Natural killer cell (primary cell): ENCODE data around the gene PRRG2. TPM values are rescaled to one million over a fixed set of nuclear protein-coding genes. Genes with fewer than 3 reads are reported as not detected.
A peak's percentile ranks its signal among the peaks of the same experiment; 100 is the strongest.

Experiments used
- ATAC-seq, 3 donors: fragments of 150-1000 bp in 2 of 3; fragments of 200-7000 bp in 1 of 3; cut with Tn5 transposase; 1 replicate in 1 of 3; 2 replicates in 2 of 3; pipeline ENCODE4 v1.10.0; 2021; ENCODE audit warnings: mild to moderate bottlenecking in 2 of 3, moderate library complexity in 2 of 3
- DNase-seq, 2 donors: peaks; one replicate each; pipeline versions ENCODE4 v3.0.0 to v3.0.0-alpha.2; 2013 to 2021; ENCODE audit warnings: mixed read lengths in 1 of 2
- H3K27ac ChIP-seq: one replicate; pipeline ENCODE4 v1.5.1; 2013; ENCODE audit warnings: mild to moderate bottlenecking, low read length
- H3K27me3 ChIP-seq: one replicate; pipeline ENCODE4 v1.6.1; 2013; ENCODE audit warnings: low read length; ENCODE audit not compliant: control insufficient read depth, insufficient read depth
- H3K36me3 ChIP-seq: one replicate; pipeline ENCODE4 v1.6.1; 2013; ENCODE audit warnings: low read length; ENCODE audit not compliant: control insufficient read depth, insufficient read depth
- H3K4me1 ChIP-seq: one replicate; pipeline ENCODE4 v1.6.1; 2013; ENCODE audit warnings: low read length; ENCODE audit not compliant: control insufficient read depth, insufficient read depth
- H3K4me3 ChIP-seq: one replicate; pipeline ENCODE4 v1.5.1; 2013; ENCODE audit warnings: low read length
- H3K9me3 ChIP-seq: one replicate; pipeline ENCODE4 v1.6.1; 2013; ENCODE audit warnings: low read length; ENCODE audit not compliant: control insufficient read depth, insufficient read depth
- H3K27ac Mint-ChIP-seq, 2 donors: one replicate each; pipeline ENCODE4 v1.8.0; 2022; ENCODE audit warnings: mild to moderate bottlenecking in 2 of 2, mixed read lengths in 2 of 2, moderate library complexity in 1 of 2
- H3K27me3 Mint-ChIP-seq, 2 donors: one replicate each; pipeline ENCODE4 v1.8.0; 2022; ENCODE audit warnings: low read depth in 2 of 2, mixed read lengths in 2 of 2
- H3K36me3 Mint-ChIP-seq: one replicate; pipeline ENCODE4 v1.8.0; 2022; ENCODE audit warnings: mixed read lengths
- H3K4me1 Mint-ChIP-seq, 2 donors: one replicate each; pipeline ENCODE4 v1.8.0; 2022; ENCODE audit warnings: mixed read lengths in 2 of 2
- H3K4me3 Mint-ChIP-seq: one replicate; pipeline ENCODE4 v1.8.0; 2022; ENCODE audit warnings: mild to moderate bottlenecking, moderate library complexity, mixed read lengths
- H3K9me3 Mint-ChIP-seq, 2 donors: one replicate each; pipeline ENCODE4 v1.8.0; 2022; ENCODE audit warnings: mixed read lengths in 2 of 2
- WGBS: methylation state at CpG from one replicate; pipeline ENCODE4 v1.1.7; 2013; ENCODE audit warnings: missing lambda C conversion rate; ENCODE audit not compliant: insufficient coverage; 5-methylcytosine and 5-hydroxymethylcytosine counted together
- intact Hi-C: fragments of 100-400 bp; cut with micrococcal nuclease; formaldehyde crosslinking; loops from one replicate; pipeline ENCODE4 v1.14.2; 2022
- total RNA-seq, 4 donors: library from RNA; stranded (reverse); fragments of 120-200 nt in 1 of 4; gene quantifications; one replicate each; pipeline versions ENCODE4 v1.2.3 to v1.2.4, GENCODE V29; 2013 to 2022
- TF ChIP-seq, protein P1 (sequence below): fragments of 200-600 bp; IDR thresholded peaks from one replicate; pipeline ENCODE4 v1.8.0; 2022; ENCODE audit warnings: antibody characterized with exemption

The PRRG2 gene
- total RNA-seq, 3 donors from 2014 or later (not counting 1 experiment from before 2014, with no cell fraction given), result 0.39 to 0.56 TPM; not detected in 1

GRCh38 chr19:49558591-49558990 is 22.5 kb upstream of the PRRG2 start:
- ATAC-seq, result no peak
- H3K27ac ChIP-seq, result no peak overlapping the region
- peak in 1 of 2 donors; percentile 66 for DNase-seq
- no peaks in the 10 kb centered on the region for H3K36me3 Mint-ChIP-seq
- no peaks in the 10 kb centered on the region for H3K27me3 Mint-ChIP-seq
- H3K9me3 Mint-ChIP-seq, result no peaks in the 10 kb centered on the region
- no peaks in the 10 kb centered on the region for H3K9me3 ChIP-seq
- H3K4me1 Mint-ChIP-seq, result peaks cover 27 to 50% of the 10 kb centered on the region in 2 donors
- H3K4me1 ChIP-seq, result peaks cover 87% of the 10 kb centered on the region
- TF ChIP-seq, protein P1, sequence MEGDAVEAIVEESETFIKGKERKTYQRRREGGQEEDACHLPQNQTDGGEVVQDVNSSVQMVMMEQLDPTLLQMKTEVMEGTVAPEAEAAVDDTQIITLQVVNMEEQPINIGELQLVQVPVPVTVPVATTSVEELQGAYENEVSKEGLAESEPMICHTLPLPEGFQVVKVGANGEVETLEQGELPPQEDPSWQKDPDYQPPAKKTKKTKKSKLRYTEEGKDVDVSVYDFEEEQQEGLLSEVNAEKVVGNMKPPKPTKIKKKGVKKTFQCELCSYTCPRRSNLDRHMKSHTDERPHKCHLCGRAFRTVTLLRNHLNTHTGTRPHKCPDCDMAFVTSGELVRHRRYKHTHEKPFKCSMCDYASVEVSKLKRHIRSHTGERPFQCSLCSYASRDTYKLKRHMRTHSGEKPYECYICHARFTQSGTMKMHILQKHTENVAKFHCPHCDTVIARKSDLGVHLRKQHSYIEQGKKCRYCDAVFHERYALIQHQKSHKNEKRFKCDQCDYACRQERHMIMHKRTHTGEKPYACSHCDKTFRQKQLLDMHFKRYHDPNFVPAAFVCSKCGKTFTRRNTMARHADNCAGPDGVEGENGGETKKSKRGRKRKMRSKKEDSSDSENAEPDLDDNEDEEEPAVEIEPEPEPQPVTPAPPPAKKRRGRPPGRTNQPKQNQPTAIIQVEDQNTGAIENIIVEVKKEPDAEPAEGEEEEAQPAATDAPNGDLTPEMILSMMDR, result no peak
- peak overlapping the region in 1 of 2 donors; percentile 72 for H3K27ac Mint-ChIP-seq
- H3K36me3 ChIP-seq, result peaks cover 38% of the 10 kb centered on the region
- intact Hi-C loops, result no loop called here
- WGBS, result 81% methylated on average over 7 of the region's 7 CpGs
- H3K27me3 ChIP-seq, result no peaks in the 10 kb centered on the region
- H3K4me3 Mint-ChIP-seq, result peak overlapping the region; percentile 25
- no peak overlapping the region for H3K4me3 ChIP-seq

GRCh38 chr19:49559443-49559842 is 21.7 kb upstream of the PRRG2 start:
- Mint-ChIP-seq H3K27me3 (no peaks in the 10 kb centered on the region), H3K4me1 (peaks cover 27 to 49% of the 10 kb centered on the region in 2 donors), H3K4me3 (no peak overlapping the region), H3K27ac (peak overlapping the region; percentile 72 to 89), H3K36me3 (no peaks in the 10 kb centered on the region), H3K9me3 (no peaks in the 10 kb centered on the region)
- Histone ChIP-seq H3K27me3 (no peaks in the 10 kb centered on the region), H3K9me3 (no peaks in the 10 kb centered on the region), H3K27ac (no peak overlapping the region), H3K4me1 (peaks cover 87% of the 10 kb centered on the region), H3K4me3 (no peak overlapping the region), H3K36me3 (peaks cover 40% of the 10 kb centered on the region)
- TF ChIP-seq, protein P1, result no peak
- intact Hi-C loops, result no loop called here
- ATAC-seq (no peak), DNase-seq (no peak)
- 85% methylated on average over 3 of the region's 3 CpGs for WGBS

DNA sequence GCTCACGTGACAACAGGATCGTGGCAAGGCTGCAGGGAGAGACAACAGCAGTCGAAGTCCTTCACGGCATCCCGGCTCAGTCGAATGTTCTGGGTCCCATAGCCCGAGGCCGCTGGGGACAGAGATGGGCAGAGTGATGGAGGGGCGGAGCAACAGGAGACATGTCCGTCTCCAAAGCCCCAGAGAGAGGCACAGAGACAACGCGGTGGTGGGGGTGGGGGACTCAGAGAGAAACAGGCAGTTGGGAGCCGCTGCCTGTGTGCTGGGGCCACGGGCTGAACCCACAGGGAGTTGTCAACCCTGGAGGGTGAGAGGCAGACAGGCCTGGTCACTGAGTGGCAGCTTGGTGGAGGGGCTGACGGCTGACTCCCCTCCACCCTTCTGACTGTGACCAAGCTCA is 21.2 kb upstream of the PRRG2 start:
- peaks cover 87% of the 10 kb centered on the region for H3K4me1 ChIP-seq
- WGBS, result 69% methylated on average over 15 of the region's 15 CpGs
- TF ChIP-seq, protein P1, result no peak
- H3K27ac ChIP-seq, result peak overlapping the region; percentile 35
- no peaks in the 10 kb centered on the region for H3K9me3 ChIP-seq
- H3K4me3 ChIP-seq, result peak overlapping the region; percentile 4
- Mint-ChIP-seq H3K4me3 (peak overlapping the region; percentile 52), H3K4me1 (peaks cover 27 to 49% of the 10 kb centered on the region in 2 donors), H3K27me3 (no peaks in the 10 kb centered on the region), H3K9me3 (no peaks in the 10 kb centered on the region), H3K27ac (peak overlapping the region; percentile 72 to 89), H3K36me3 (no peaks in the 10 kb centered on the region)
- DNase-seq, result peak in 1 of 2 donors; percentile 46
- no peaks in the 10 kb centered on the region for H3K27me3 ChIP-seq
- H3K36me3 ChIP-seq, result peaks cover 40% of the 10 kb centered on the region
- intact Hi-C loops, result no loop called here
- ATAC-seq, result no peak

DNA sequence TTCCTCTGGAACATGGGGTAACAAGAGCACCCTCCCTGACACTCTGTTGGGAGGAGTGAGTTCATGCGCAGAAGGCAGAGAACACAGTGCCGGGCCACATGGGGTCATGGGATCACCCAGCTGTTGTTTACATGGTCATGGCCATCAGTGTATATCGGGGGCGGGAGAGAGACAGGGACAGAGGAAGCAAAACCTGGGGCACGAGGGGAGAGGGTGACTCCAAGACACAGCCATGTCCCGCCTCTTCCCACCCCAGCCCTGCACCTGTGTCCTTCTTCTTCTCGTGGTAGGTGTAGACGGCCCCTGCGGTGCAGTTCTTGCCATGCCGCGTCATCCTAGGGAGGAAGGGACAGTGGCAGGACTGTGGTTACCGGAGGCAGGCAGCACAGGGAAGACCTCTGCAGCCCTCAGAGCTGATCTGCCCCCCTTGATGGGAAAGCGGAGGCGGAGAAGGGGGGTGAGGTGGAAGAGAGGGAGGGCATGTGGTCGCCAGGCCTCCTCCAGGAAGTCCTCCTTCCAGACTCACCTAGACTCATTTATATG is 20.7 kb upstream of the PRRG2 start:
- peak overlapping the region; percentile 4 for H3K4me3 ChIP-seq
- H3K36me3 ChIP-seq, result peaks cover 40% of the 10 kb centered on the region
- intact Hi-C loops, result no loop called here
- TF ChIP-seq, protein P1, result no peak
- no peaks in the 10 kb centered on the region for H3K27me3 ChIP-seq
- no peaks in the 10 kb centered on the region for H3K9me3 ChIP-seq
- peak overlapping the region; percentile 35 for H3K27ac ChIP-seq
- Mint-ChIP-seq H3K4me1 (peaks cover 29 to 49% of the 10 kb centered on the region in 2 donors), H3K36me3 (no peaks in the 10 kb centered on the region), H3K27ac (peak overlapping the region; percentile 72 to 89), H3K9me3 (no peaks in the 10 kb centered on the region), H3K27me3 (no peaks in the 10 kb centered on the region), H3K4me3 (peak overlapping the region; percentile 52)
- peak in 1 of 2 donors; percentile 68 for DNase-seq
- H3K4me1 ChIP-seq, result peaks cover 87% of the 10 kb centered on the region
- peak in 2 of 3 donors; percentile 43 to 60 for ATAC-seq
- 42% methylated on average over 9 of the region's 15 CpGs for WGBS
